BLaER1 treated with 17β-estradiol and CSF1 and Interleukin-3, amounts not matched to agents 10 nM and 100 nM (cell line): ENCODE results near the gene KCNIP4.

Experiments used
- H3K27ac ChIP-seq, 11 experiments: shearing (Covaris generic); formaldehyde crosslinking; 2 replicates each; pipeline ENCODE4 v1.8.1; 2022
- H3K27me3 ChIP-seq, 11 experiments: shearing (Covaris generic); formaldehyde crosslinking; 2 replicates each; pipeline ENCODE4 v1.8.1; 2022
- H3K36me3 ChIP-seq, 11 experiments: shearing (Covaris generic); formaldehyde crosslinking; 2 replicates each; pipeline ENCODE4 v1.8.1; 2022
- H3K4me1 ChIP-seq, 10 experiments: shearing (Covaris generic); formaldehyde crosslinking; 2 replicates each; pipeline ENCODE4 v1.8.1; 2022
- H3K4me2 ChIP-seq, 11 experiments: shearing (Covaris generic); formaldehyde crosslinking; 2 replicates each; pipeline ENCODE4 v1.8.1; 2022
- H3K4me3 ChIP-seq, 10 experiments: shearing (Covaris generic); formaldehyde crosslinking; 2 replicates each; pipeline ENCODE4 v1.8.1; 2022
- H3K9ac ChIP-seq, 11 experiments: shearing (Covaris generic); formaldehyde crosslinking; 2 replicates each; pipeline ENCODE4 v1.8.1; 2022
- H3K9me3 ChIP-seq, 11 experiments: shearing (Covaris generic); formaldehyde crosslinking; replicated peaks in 1 of 11; 2 replicates each; pipeline ENCODE4 v1.8.1; 2022
- H4K20me1 ChIP-seq, 11 experiments: shearing (Covaris generic); formaldehyde crosslinking; 2 replicates each; pipeline ENCODE4 v1.8.1; 2022
- Cebpa-rat ChIP-seq, 11 experiments: shearing (Covaris generic); IDR thresholded peaks; 2 replicates each; pipeline ENCODE4 v1.8.1; 2022

The KCNIP4 gene

GRCh38 chr4:21835712-21836111, 112.9 kb downstream of the KCNIP4 start:
- no peak for TF ChIP-seq Cebpa-rat (IDR thresholded peaks at IDR 0.05)

GRCh38 chr4:21830272-21830671, 118.3 kb downstream of the KCNIP4 start:
- Histone ChIP-seq H3K9me3 (no peaks in the 10 kb centered on the region), H3K4me1 (no peaks in the 10 kb centered on the region), H3K9ac (no peak overlapping the region), H4K20me1 (no peaks in the 10 kb centered on the region), H3K36me3 (no peaks in the 10 kb centered on the region), H3K4me2 (no peak overlapping the region), H3K4me3 (no peak overlapping the region), H3K27ac (no peak overlapping the region), H3K27me3 (no peaks in the 10 kb centered on the region)
- TF ChIP-seq Cebpa-rat (IDR thresholded peaks at IDR 0.05), result no peak

More at GRCh38 chr4:21835712-21836111, 112.9 kb downstream of the KCNIP4 start:
- Histone ChIP-seq H3K4me1 (no peaks in the 10 kb centered on the region), H3K4me3 (no peak overlapping the region), H3K9ac (no peak overlapping the region), H3K9me3 (no peaks in the 10 kb centered on the region), H3K27me3 (no peaks in the 10 kb centered on the region), H3K36me3 (no peaks in the 10 kb centered on the region), H3K27ac (no peak overlapping the region), H4K20me1 (no peaks in the 10 kb centered on the region), H3K4me2 (no peak overlapping the region)

- H3K36me3 ChIP-seq, result no peaks in the 10 kb centered on the region
- no peak overlapping the region for H3K9ac ChIP-seq
- no peak overlapping the region for H3K4me2 ChIP-seq
- H3K27ac ChIP-seq, result no peak overlapping the region
- TF ChIP-seq Cebpa-rat (IDR thresholded peaks at IDR 0.05), result no peak
- H3K4me3 ChIP-seq, result no peak overlapping the region
- no peaks in the 10 kb centered on the region for H3K9me3 ChIP-seq
- no peaks in the 10 kb centered on the region for H4K20me1 ChIP-seq
- no peaks in the 10 kb centered on the region for H3K4me1 ChIP-seq
- no peaks in the 10 kb centered on the region for H3K27me3 ChIP-seq
Measured at GRCh38 chr4:21827575-21827974, 121.0 kb downstream of the KCNIP4 start.

GRCh38 chr4:21826071-21826470, 122.5 kb downstream of the KCNIP4 start:
- H4K20me1 ChIP-seq, result no peaks in the 10 kb centered on the region
- H3K4me1 ChIP-seq, result no peaks in the 10 kb centered on the region
- H3K9ac ChIP-seq, result no peak overlapping the region
- no peak for TF ChIP-seq Cebpa-rat (IDR thresholded peaks at IDR 0.05)
- H3K27me3 ChIP-seq, result no peaks in the 10 kb centered on the region
- no peaks in the 10 kb centered on the region for H3K9me3 ChIP-seq
- no peaks in the 10 kb centered on the region for H3K36me3 ChIP-seq
- no peak overlapping the region for H3K27ac ChIP-seq
- no peak overlapping the region for H3K4me2 ChIP-seq
- no peak overlapping the region for H3K4me3 ChIP-seq

- no peak overlapping the region for H3K9ac ChIP-seq
- no peak for TF ChIP-seq Cebpa-rat (IDR thresholded peaks at IDR 0.05)
- no peaks in the 10 kb centered on the region for H4K20me1 ChIP-seq
- no peak overlapping the region for H3K4me3 ChIP-seq
- H3K36me3 ChIP-seq, result no peaks in the 10 kb centered on the region
- H3K27ac ChIP-seq, result no peak overlapping the region
- H3K4me1 ChIP-seq, result no peaks in the 10 kb centered on the region
- peaks cover 16 to 33% (median 25%) of the 10 kb centered on the region in 11 experiments for H3K9me3 ChIP-seq
- H3K27me3 ChIP-seq, result no peaks in the 10 kb centered on the region
- H3K4me2 ChIP-seq, result no peak overlapping the region
Measured at GRCh38 chr4:21819086-21819485, 129.5 kb downstream of the KCNIP4 start.

GRCh38 chr4:21815651-21816377, 132.8 kb downstream of the KCNIP4 start:
- Histone ChIP-seq H3K9me3 (peaks cover 16 to 33% (median 25%) of the 10 kb centered on the region in 11 experiments), H3K4me2 (no peak overlapping the region), H3K4me1 (no peaks in the 10 kb centered on the region), H3K36me3 (no peaks in the 10 kb centered on the region), H3K9ac (no peak overlapping the region), H3K27me3 (no peaks in the 10 kb centered on the region), H3K4me3 (no peak overlapping the region), H3K27ac (no peak overlapping the region), H4K20me1 (no peaks in the 10 kb centered on the region)
- no peak for TF ChIP-seq Cebpa-rat (IDR thresholded peaks at IDR 0.05)

- Histone ChIP-seq H3K27me3 (no peaks in the 10 kb centered on the region), H3K9ac (no peak overlapping the region), H3K4me1 (no peaks in the 10 kb centered on the region), H3K27ac (no peak overlapping the region), H3K4me3 (no peak overlapping the region), H3K9me3 (peaks cover 0 to 5% (median 2%) of the 10 kb centered on the region in 11 experiments; a peak in 7 of 22 replicates), H4K20me1 (no peaks in the 10 kb centered on the region), H3K36me3 (no peaks in the 10 kb centered on the region), H3K4me2 (no peak overlapping the region)
- TF ChIP-seq Cebpa-rat (IDR thresholded peaks at IDR 0.05), result no peak
Measured at GRCh38 chr4:21811565-21811964, 137.0 kb downstream of the KCNIP4 start.

GRCh38 chr4:21806991-21807390, 141.6 kb downstream of the KCNIP4 start:
- no peak overlapping the region for H3K4me3 ChIP-seq
- no peak overlapping the region for H3K27ac ChIP-seq
- no peak overlapping the region for H3K4me2 ChIP-seq
- no peaks in the 10 kb centered on the region for H3K4me1 ChIP-seq
- H3K36me3 ChIP-seq, result no peaks in the 10 kb centered on the region
- H4K20me1 ChIP-seq, result no peaks in the 10 kb centered on the region
- H3K9ac ChIP-seq, result no peak overlapping the region
- no peaks in the 10 kb centered on the region for H3K27me3 ChIP-seq
- H3K9me3 ChIP-seq, result no peaks in the 10 kb centered on the region
- no peak for TF ChIP-seq Cebpa-rat (IDR thresholded peaks at IDR 0.05)

GRCh38 chr4:21802406-21802805, 146.2 kb downstream of the KCNIP4 start:
- Histone ChIP-seq H3K27me3 (no peaks in the 10 kb centered on the region), H4K20me1 (no peaks in the 10 kb centered on the region), H3K36me3 (no peaks in the 10 kb centered on the region), H3K9ac (no peak overlapping the region), H3K4me2 (no peak overlapping the region), H3K9me3 (no peaks in the 10 kb centered on the region), H3K27ac (no peak overlapping the region), H3K4me1 (no peaks in the 10 kb centered on the region), H3K4me3 (no peak overlapping the region)
- TF ChIP-seq Cebpa-rat (IDR thresholded peaks at IDR 0.05), result no peak

GRCh38 chr4:21801661-21802385, 146.7 kb downstream of the KCNIP4 start:
- TF ChIP-seq Cebpa-rat (IDR thresholded peaks at IDR 0.05), result no peak
- Histone ChIP-seq H4K20me1 (no peaks in the 10 kb centered on the region), H3K9me3 (no peaks in the 10 kb centered on the region), H3K36me3 (no peaks in the 10 kb centered on the region), H3K4me1 (no peaks in the 10 kb centered on the region), H3K4me2 (no peak overlapping the region), H3K4me3 (no peak overlapping the region), H3K27ac (no peak overlapping the region), H3K27me3 (no peaks in the 10 kb centered on the region), H3K9ac (no peak overlapping the region)
